Stimulated activated CD4-positive, alpha-beta T cell treated with anti-CD3 and anti-CD28 coated beads, Interleukin-4, amount 100 ng/mL, for 24 hours (primary cell): Measurements from ENCODE around the gene KLHL17.
A peak's percentile ranks its signal among the peaks of the same experiment; 100 is the strongest.

ENCODE experiments used
- DNase-seq: peaks from one replicate; pipeline ENCODE4 v3.0.0-alpha.2; 2020

KLHL17 gene

DNA sequence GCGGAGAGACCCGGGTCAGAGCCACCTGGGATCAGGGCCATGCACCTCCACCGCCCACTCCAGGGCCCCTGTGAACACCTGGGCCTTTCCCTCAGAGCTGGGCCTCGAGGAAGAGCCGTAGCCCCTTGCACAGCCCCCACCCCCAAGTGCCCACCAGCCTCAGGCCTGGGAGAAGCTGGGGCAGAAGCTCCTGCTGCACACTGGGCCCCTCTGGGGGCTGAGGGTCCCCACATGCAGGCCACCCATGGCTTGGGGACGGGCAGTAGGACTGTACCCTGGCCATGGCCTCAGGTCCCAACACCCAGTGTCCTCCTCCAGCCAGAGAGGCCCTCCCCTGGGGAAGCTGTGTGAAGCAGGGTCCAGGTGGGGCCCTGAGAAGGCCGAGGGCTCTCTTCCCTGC lies 7.8 kb upstream of the KLHL17 start:
- DNase-seq: no peak

DNA sequence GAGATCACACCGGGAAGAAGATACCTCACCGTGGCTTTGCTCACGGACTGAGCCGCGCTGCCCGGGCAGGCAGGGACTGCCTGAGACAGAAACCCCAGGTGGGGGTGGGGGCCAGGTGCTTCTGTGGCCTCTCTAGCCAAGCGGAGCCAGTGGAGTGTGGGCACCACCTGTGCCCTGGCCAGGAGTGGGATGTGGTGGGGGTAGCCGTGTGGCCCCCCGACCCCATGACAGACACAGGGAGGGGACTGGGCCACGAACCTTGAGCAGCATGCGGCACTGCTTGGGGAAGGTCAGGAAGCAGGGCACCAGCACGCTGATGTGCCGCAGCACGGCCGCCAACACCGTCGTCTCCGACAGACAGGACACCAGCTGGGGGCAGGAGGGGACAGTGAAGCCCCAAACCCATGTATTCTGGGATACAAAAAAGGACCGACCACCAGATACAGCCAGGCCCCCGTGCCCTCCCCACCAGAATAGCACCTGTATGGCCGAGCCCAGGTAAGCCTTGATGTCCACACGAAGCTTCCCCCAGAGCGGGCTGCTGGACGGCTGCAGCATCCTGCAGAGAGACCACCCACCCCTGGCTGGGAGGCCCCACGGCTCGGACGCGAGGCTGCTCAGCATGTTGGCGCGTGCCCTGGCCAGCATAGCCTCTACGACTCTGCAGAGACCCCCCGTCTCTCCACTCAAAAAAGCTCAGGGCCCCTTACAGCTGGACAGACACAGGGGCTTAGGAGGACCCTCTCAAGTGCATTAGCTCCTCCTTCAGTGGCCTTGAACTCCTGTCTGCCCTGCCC lies 6.7 kb upstream of the KLHL17 start:
- no peak for DNase-seq

DNA sequence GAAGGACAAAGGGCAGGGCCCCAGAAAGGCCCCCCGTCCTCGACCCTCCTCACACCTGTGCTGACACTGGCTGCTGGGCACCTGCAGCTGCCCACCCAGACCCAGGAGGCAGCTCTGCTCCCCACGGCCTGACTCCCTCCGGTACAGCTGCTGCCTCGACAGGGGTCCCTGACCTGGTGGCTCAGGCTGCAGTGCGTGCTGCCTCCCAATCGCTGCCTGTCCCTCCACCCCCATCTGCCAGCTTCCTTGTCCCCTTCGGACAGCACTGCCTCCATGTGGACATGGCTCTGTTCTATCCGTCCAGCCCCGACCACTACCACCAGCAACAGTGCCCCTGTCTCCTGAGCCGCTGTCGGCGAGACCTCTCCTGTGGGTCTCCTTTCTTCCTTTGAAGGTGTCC lies 5.5 kb upstream of the KLHL17 start:
- DNase-seq: no peak

- no peak for DNase-seq
Observed at GRCh38 chr1:955474-955873, 4.9 kb upstream of the KLHL17 start.

GRCh38 chr1:956636-957035 lies 3.7 kb upstream of the KLHL17 start:
- DNase-seq: no peak

- peak; percentile 95 for DNase-seq
Observed at GRCh38 chr1:958823-959730, 1.3 kb upstream of the KLHL17 start, which contains the start of gene NOC2L. TSS of gene NOC2L (minus strand) at chr1:959256. CDS start at chr1:959240, 16 bp downstream.

- DNase-seq: no peak
Observed at GRCh38 chr1:959731-960362, 537 bp upstream of the KLHL17 start.

DNA sequence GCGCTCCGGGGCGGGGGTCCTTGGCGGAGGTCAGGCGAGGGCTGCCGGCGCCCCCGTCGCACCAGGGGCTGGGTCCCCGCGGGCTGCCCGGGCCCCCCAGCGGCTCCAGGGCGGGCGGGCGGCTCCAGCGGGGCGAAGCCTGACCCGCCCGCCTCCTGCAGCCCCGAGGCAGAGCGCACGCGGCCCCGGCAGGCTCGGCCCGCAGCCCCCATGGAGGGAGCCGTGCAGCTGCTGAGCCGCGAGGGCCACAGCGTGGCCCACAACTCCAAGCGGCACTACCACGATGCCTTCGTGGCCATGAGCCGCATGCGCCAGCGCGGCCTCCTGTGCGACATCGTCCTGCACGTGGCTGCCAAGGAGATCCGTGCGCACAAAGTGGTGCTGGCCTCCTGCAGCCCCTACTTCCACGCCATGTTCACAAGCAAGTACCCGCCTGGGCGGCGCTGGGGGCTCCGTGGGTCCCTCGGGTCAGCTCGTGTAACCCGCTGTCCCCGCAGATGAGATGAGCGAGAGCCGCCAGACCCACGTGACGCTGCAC lies 817 bp downstream of the KLHL17 start:
- no peak for DNase-seq

DNA sequence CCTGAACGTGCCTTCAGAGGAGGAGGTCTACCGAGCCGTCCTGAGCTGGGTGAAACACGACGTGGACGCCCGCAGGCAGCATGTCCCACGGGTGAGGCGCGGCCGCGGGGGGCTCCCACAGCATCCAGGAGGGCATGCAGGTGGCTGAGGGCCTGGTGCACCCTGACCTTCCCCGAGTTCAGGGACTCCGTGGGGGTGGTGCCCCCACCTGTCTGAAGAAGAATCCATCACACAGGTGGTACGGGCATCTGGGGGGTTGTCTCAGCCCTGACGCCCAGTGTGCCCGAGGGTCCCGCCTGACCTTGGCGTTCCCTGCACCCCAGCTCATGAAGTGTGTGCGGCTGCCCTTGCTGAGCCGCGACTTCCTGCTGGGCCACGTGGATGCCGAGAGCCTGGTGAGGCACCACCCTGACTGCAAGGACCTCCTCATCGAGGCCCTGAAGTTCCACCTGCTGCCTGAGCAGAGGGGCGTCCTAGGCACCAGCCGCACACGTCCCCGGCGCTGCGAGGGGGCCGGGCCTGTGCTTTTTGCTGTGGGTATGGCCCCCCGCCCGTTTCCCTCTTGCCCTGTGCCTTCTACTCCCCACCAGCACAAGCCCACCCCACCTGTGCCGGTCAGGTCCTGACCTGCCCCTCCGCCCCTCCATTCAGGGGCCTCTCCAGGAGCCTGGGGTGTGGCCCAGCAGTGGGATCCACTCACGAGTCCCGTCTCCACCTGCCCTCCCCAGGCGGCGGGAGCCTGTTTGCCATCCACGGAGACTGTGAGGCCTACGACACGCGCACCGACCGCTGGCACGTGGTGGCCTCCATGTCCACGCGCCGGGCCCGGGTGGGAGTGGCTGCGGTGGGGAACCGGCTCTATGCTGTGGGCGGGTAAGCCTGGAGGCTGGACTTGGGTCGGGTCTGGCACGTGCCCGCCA lies 2.3 kb downstream of the KLHL17 start:
- no peak for DNase-seq

- DNase-seq: no peak
Observed at GRCh38 chr1:963301-963651, 2.9 kb downstream of the KLHL17 start.

DNA sequence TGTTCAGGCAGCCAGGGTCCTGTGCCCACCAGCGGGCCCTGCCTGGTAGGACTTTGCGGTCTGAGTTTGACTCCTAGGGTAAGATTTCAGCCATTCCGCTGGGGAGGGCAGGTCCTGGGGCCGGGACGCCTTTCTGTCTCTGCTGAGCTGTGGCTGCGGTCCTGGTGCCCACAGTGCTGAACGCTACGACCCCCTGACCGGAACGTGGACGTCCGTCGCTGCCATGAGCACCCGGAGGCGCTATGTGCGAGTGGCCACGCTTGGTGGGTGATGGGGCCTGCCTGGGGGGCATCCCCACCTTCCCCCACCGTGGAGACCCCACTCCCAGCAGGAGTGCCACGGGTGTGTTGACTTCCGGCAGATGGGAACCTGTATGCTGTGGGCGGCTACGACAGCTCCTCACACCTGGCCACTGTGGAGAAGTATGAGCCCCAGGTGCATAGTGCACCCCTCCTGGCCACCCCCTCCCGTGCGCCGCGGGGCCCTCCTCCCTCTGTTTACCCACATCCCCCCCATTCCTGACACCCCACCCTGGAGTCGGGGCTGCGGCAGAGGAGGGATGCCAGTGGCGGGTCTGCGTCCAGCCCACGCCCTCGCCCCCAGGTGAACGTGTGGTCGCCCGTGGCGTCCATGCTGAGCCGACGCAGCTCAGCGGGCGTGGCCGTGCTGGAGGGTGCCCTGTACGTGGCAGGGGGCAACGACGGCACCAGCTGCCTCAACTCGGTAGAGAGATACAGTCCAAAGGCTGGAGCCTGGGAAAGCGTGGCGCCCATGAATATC lies 3.6 kb downstream of the KLHL17 start:
- DNase-seq: no peak

DNA sequence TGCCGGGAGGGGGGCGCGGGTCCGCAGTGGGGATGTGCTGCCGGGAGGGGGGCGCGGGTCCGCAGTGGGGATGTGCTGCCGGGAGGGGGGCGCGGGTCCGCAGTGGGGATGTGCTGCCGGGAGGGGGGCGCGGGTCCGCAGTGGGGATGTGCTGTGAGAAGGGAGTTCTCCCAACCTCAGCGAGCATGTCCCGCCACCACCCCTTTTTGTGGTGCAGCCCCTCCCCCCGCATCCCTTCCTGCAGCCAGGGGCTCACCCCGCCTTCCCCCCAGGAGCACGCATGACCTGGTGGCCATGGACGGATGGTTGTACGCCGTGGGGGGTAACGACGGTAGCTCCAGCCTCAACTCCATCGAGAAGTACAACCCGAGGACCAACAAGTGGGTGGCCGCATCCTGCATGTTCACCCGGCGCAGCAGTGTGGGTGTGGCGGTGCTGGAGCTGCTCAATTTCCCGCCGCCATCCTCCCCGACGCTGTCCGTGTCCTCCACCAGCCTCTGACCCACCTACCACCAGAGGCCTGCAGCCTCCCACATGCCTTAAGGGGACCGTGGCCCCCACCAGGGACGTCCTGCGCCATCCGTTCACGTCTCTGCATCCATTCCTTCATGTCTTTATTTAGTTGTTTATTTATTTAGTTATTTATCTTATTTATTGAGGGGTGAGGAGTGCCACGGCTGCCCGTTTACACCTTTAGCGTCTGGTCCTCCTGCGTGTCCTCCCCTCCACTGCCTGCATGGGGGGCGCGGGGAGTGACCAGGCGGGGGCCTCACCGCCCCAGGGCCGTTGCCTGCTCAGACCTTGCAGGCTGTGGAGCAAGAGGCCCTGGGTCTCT lies 4.5 kb downstream of the KLHL17 start:
- DNase-seq: no peak

DNA sequence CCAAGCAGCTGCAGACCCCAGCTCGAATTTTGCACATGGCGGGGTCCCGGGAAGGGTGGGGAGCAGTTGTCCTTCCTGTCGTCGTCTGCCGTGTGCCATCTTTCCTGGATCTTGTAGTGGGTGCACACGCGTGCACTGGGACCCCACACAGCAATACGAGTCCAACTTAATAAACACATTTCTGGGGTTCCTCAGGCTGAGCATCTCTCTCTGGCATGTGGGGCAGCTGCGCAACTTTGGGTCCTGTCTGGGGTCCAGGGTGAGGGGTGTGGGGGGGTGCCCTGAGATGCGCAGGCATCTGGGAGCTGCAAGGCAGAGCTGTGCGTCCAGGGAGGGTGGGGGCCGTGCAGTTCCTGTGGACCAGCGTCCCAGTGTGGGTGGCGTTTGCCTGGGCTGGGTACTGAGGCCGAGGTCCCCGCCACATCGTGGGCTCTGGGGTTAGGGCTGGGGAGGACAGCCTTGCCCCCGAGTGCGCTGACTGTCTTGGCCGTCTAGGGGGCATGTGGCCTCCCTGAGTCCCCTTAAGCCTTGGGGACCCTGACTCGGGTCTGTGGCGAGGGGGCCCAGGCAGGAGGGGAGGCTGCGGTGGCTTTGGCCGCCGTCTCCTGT lies 5.2 kb downstream of the KLHL17 start:
- no peak for DNase-seq

DNA sequence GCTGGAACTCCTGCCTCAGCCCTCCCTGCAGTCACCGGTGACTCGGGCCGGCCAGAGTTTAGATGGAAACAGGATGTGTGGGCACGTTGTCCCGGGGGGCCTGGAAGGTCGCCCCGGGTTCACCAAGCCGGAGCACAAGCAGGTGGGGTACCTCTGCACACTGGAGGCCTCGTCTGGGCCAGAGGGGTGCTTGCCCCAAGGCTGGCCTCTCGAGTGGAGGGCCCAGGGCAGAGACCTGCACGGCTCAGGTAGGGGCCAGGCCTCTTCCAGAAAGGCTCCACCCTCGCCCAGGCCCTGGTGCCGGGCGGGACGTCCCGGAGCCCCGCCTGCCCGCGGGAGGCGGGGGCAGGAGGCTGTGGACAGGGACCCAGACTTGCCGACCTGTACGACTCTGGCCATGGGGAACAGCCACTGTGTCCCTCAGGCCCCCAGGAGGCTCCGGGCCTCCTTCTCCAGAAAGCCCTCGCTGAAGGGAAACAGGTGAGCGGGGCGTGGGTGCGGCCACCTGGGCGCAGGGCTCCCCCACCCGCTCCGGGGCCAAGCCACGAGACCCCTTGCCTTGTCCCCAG lies 5.8 kb downstream of the KLHL17 start, which contains the start of gene PLEKHN1:
Gene PLEKHN1, plus strand, starts transcription at position 348 of the 569 bp plus-strand sequence. Its CDS starts 50 bp downstream, at position 398.
- DNase-seq: no peak

- peak; percentile 86 for DNase-seq
Observed at GRCh38 chr1:966704-967300, 6.4 kb downstream of the KLHL17 start.

DNA sequence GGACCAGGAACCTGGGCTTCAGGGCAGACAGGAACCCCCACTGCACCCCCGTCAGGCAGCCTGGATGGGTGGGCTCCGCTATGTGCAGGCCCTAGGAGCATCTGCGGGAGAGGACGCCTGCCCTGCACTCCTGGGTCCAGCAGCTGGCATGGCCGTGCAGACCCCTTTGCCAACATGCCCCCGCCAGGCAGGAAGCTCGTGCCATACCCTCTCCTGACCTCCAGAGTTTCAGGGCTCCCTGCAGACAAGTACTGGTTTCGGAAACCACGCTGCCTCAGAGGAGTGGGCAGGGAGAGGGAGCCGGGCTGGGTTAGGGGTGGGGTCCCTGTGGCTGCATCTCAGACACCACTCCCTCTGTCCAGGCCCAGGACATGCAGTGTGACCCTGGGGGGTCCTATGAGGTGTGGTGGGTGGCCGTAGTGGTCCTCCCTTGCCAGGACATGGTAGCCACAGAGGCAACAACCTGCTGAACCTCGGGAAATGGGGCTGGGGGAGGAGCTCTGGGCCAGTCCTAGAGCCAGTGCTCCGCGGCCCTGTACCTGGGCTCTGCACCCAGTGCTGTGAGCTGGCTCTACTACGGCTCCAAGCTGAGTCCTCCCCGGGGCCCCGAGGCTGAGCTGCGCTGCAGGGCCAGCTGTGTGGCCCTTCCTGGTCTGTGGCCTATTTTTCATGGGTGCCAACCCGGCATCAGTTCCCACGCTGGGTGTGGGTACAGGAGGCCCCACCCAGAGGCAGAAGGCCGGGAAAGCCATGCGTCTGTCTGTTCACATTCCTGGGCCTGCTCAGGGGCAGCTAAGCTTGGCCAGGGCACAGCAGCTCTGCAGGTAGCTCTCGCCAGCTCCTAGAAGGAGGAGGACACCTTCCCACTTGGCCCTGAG lies 7.3 kb downstream of the KLHL17 start:
- no peak for DNase-seq

GRCh38 chr1:969260-969855 lies 9.0 kb downstream of the KLHL17 start:
- DNase-seq: no peak
